Measurements from ENCODE around the gene DOK7.

- TF ChIP-seq, protein P1, sequence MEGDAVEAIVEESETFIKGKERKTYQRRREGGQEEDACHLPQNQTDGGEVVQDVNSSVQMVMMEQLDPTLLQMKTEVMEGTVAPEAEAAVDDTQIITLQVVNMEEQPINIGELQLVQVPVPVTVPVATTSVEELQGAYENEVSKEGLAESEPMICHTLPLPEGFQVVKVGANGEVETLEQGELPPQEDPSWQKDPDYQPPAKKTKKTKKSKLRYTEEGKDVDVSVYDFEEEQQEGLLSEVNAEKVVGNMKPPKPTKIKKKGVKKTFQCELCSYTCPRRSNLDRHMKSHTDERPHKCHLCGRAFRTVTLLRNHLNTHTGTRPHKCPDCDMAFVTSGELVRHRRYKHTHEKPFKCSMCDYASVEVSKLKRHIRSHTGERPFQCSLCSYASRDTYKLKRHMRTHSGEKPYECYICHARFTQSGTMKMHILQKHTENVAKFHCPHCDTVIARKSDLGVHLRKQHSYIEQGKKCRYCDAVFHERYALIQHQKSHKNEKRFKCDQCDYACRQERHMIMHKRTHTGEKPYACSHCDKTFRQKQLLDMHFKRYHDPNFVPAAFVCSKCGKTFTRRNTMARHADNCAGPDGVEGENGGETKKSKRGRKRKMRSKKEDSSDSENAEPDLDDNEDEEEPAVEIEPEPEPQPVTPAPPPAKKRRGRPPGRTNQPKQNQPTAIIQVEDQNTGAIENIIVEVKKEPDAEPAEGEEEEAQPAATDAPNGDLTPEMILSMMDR (conservative IDR thresholded peaks at IDR 0.05; ENCODE audit: low read depth, low read length): no peak
- no peak for TF ChIP-seq EZH2 (IDR thresholded peaks at IDR 0.05; ENCODE audit: borderline replicate concordance, low read depth, low read length, poor library complexity, severe bottlenecking)
These were observed 24.9 kb upstream of the DOK7 start for GRCh38 chr4:3437998-3438846.

All from A673 (cell line).